Measurements from ENCODE around the gene AUTS2. TPM values are rescaled to one million over a fixed set of nuclear protein-coding genes. Genes with fewer than 3 reads are reported as not detected.

AUTS2 gene
- total RNA-seq, 1 experiment from 2014 or later, result 50.0 TPM

DNA sequence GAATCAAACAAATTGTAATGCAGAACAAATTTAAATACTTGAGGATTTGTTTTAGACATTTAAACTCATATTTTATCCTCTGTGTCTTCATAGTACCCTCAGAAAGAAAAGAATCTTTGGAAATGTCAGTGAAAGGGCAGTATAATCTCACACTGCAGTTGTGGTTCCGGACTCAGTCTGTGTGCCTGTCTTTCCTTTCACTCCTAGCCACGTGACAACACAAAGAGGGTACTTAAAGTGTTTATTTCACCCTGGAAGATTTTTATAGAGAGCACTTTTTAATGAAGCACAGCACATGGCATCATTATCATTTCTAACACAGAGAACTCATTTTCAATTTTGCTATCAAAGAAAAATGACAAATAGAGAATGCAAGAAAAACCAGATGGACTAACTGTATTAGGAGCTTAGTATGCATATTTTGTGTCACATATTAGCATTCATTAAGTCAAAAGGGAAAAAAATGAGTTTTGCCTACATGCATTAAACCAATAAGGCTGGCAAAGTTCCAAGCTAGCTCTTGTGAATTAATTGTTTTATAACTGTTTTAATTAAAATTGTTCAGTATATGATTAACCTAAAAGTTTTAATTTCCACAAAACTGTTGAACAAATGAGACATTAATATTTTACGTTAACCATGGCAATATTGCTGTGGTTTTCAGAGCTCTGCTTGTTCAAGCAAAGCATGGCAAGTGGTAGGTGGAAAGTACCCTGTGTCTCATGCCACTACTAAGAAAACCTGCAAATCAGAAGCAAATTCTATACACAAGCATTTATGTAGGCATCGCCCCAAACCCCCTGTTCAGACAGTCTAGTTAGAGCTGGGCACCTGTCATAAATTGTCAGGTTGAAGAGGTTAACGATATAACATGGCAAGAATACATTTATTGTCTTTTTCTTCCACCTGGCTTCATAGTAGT, 65.9 kb downstream of the AUTS2 start:
- Mint-ChIP-seq H3K4me3 (no peak overlapping the region), H3K27me3 (ENCODE audit: low read depth) (peaks cover 32% of the 10 kb centered on the region), H3K27ac (no peak overlapping the region), H3K36me3 (no peaks in the 10 kb centered on the region), H3K4me1 (peaks cover 25% of the 10 kb centered on the region), H3K9me3 (no peaks in the 10 kb centered on the region)
- DNase-seq (ENCODE audit: low spot score) (no peak), ATAC-seq (no peak)
- ChIA-PET CTCF (interaction anchor here (0.5 to 2.5 kb wide), 2 partner anchors 13 to 64 kb away, joined by 3 to 8 read pairs; no protein-coding TSS in a partner anchor), POLR2A (no interaction called here)
- TF ChIP-seq ESRRA (CRISPR knock-in tag; IDR thresholded peaks at IDR 0.05; ENCODE audit: borderline replicate concordance) (no peak), CREM (CRISPR knock-in tag; IDR thresholded peaks at IDR 0.05) (no peak), PRRX2 (CRISPR knock-in tag; IDR thresholded peaks at IDR 0.05) (no peak)
- TF ChIP-seq, protein P1, sequence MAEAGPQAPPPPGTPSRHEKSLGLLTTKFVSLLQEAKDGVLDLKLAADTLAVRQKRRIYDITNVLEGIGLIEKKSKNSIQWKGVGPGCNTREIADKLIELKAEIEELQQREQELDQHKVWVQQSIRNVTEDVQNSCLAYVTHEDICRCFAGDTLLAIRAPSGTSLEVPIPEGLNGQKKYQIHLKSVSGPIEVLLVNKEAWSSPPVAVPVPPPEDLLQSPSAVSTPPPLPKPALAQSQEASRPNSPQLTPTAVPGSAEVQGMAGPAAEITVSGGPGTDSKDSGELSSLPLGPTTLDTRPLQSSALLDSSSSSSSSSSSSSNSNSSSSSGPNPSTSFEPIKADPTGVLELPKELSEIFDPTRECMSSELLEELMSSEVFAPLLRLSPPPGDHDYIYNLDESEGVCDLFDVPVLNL (CRISPR knock-in tag; IDR thresholded peaks at IDR 0.05; ENCODE audit: borderline replicate concordance, low read depth), result no peak
- TF ChIP-seq, protein P2, sequence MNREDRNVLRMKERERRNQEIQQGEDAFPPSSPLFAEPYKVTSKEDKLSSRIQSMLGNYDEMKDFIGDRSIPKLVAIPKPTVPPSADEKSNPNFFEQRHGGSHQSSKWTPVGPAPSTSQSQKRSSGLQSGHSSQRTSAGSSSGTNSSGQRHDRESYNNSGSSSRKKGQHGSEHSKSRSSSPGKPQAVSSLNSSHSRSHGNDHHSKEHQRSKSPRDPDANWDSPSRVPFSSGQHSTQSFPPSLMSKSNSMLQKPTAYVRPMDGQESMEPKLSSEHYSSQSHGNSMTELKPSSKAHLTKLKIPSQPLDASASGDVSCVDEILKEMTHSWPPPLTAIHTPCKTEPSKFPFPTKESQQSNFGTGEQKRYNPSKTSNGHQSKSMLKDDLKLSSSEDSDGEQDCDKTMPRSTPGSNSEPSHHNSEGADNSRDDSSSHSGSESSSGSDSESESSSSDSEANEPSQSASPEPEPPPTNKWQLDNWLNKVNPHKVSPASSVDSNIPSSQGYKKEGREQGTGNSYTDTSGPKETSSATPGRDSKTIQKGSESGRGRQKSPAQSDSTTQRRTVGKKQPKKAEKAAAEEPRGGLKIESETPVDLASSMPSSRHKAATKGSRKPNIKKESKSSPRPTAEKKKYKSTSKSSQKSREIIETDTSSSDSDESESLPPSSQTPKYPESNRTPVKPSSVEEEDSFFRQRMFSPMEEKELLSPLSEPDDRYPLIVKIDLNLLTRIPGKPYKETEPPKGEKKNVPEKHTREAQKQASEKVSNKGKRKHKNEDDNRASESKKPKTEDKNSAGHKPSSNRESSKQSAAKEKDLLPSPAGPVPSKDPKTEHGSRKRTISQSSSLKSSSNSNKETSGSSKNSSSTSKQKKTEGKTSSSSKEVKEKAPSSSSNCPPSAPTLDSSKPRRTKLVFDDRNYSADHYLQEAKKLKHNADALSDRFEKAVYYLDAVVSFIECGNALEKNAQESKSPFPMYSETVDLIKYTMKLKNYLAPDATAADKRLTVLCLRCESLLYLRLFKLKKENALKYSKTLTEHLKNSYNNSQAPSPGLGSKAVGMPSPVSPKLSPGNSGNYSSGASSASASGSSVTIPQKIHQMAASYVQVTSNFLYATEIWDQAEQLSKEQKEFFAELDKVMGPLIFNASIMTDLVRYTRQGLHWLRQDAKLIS (CRISPR knock-in tag; IDR thresholded peaks at IDR 0.05; ENCODE audit: borderline replicate concordance), result no peak

DNA sequence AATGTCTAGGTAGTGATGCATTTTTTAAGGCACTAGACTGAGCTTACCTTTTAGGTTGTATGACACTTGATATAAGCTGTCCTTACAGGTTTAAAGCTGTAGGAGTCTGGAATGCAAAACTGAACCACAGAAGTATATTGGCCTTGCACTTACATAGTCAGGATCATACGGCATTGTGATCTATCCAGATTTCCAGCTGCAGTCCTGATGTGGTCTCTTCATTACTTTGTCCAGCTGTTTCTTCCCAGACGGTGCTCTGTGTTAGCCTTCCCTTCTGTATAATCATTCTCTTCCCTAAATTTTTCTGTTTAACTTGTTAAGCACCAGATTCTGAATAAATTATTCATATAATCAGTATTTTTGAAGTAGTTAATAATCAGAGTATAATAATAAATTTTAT, 67.1 kb downstream of the AUTS2 start:
- POLR2A ChIA-PET, result no interaction called here
- Mint-ChIP-seq H3K9me3 (no peaks in the 10 kb centered on the region), H3K27me3 (ENCODE audit: low read depth) (peaks cover 32% of the 10 kb centered on the region), H3K4me1 (peaks cover 18% of the 10 kb centered on the region), H3K4me3 (no peak overlapping the region), H3K27ac (no peak overlapping the region), H3K36me3 (no peaks in the 10 kb centered on the region)
- ATAC-seq, result no peak
- CTCF ChIA-PET, result interaction anchor here (2.5 kb wide), 1 partner anchor 12 kb away, joined by 8 read pairs; no protein-coding TSS in a partner anchor
- DNase-seq (ENCODE audit: low spot score), result no peak
- TF ChIP-seq, protein P3, sequence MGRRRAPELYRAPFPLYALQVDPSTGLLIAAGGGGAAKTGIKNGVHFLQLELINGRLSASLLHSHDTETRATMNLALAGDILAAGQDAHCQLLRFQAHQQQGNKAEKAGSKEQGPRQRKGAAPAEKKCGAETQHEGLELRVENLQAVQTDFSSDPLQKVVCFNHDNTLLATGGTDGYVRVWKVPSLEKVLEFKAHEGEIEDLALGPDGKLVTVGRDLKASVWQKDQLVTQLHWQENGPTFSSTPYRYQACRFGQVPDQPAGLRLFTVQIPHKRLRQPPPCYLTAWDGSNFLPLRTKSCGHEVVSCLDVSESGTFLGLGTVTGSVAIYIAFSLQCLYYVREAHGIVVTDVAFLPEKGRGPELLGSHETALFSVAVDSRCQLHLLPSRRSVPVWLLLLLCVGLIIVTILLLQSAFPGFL (CRISPR knock-in tag; IDR thresholded peaks at IDR 0.05; ENCODE audit: borderline replicate concordance), result no peak
- TF ChIP-seq, protein P4, sequence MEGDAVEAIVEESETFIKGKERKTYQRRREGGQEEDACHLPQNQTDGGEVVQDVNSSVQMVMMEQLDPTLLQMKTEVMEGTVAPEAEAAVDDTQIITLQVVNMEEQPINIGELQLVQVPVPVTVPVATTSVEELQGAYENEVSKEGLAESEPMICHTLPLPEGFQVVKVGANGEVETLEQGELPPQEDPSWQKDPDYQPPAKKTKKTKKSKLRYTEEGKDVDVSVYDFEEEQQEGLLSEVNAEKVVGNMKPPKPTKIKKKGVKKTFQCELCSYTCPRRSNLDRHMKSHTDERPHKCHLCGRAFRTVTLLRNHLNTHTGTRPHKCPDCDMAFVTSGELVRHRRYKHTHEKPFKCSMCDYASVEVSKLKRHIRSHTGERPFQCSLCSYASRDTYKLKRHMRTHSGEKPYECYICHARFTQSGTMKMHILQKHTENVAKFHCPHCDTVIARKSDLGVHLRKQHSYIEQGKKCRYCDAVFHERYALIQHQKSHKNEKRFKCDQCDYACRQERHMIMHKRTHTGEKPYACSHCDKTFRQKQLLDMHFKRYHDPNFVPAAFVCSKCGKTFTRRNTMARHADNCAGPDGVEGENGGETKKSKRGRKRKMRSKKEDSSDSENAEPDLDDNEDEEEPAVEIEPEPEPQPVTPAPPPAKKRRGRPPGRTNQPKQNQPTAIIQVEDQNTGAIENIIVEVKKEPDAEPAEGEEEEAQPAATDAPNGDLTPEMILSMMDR (IDR thresholded peaks at IDR 0.05), result no peak
- TF ChIP-seq, protein P5, sequence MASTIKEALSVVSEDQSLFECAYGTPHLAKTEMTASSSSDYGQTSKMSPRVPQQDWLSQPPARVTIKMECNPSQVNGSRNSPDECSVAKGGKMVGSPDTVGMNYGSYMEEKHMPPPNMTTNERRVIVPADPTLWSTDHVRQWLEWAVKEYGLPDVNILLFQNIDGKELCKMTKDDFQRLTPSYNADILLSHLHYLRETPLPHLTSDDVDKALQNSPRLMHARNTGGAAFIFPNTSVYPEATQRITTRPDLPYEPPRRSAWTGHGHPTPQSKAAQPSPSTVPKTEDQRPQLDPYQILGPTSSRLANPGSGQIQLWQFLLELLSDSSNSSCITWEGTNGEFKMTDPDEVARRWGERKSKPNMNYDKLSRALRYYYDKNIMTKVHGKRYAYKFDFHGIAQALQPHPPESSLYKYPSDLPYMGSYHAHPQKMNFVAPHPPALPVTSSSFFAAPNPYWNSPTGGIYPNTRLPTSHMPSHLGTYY (CRISPR knock-in tag; IDR thresholded peaks at IDR 0.05), result no peak
- TF ChIP-seq NFATC4 (CRISPR knock-in tag; IDR thresholded peaks at IDR 0.05), result no peak
- TF ChIP-seq, protein P6, sequence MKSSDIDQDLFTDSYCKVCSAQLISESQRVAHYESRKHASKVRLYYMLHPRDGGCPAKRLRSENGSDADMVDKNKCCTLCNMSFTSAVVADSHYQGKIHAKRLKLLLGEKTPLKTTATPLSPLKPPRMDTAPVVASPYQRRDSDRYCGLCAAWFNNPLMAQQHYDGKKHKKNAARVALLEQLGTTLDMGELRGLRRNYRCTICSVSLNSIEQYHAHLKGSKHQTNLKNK (CRISPR knock-in tag; IDR thresholded peaks at IDR 0.05), result no peak
- no peak for TF ChIP-seq PRRX2 (CRISPR knock-in tag; IDR thresholded peaks at IDR 0.05)
- TF ChIP-seq, protein P7, sequence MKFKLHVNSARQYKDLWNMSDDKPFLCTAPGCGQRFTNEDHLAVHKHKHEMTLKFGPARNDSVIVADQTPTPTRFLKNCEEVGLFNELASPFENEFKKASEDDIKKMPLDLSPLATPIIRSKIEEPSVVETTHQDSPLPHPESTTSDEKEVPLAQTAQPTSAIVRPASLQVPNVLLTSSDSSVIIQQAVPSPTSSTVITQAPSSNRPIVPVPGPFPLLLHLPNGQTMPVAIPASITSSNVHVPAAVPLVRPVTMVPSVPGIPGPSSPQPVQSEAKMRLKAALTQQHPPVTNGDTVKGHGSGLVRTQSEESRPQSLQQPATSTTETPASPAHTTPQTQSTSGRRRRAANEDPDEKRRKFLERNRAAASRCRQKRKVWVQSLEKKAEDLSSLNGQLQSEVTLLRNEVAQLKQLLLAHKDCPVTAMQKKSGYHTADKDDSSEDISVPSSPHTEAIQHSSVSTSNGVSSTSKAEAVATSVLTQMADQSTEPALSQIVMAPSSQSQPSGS (CRISPR knock-in tag; IDR thresholded peaks at IDR 0.05; ENCODE audit: borderline replicate concordance, low read depth), result no peak
- no peak for TF ChIP-seq FOXJ3 (CRISPR knock-in tag; IDR thresholded peaks at IDR 0.05; ENCODE audit: borderline replicate concordance)
- TF ChIP-seq, protein P1 (CRISPR knock-in tag; IDR thresholded peaks at IDR 0.05; ENCODE audit: borderline replicate concordance, low read depth), result no peak
- TF ChIP-seq IRF2 (CRISPR knock-in tag; IDR thresholded peaks at IDR 0.05; ENCODE audit: borderline replicate concordance, low read depth), result no peak
- no peak for TF ChIP-seq ZNF281 (CRISPR knock-in tag; IDR thresholded peaks at IDR 0.05)
- no peak for TF ChIP-seq SMAD4 (CRISPR knock-in tag; IDR thresholded peaks at IDR 0.05)
- TF ChIP-seq ZNF671 (CRISPR knock-in tag; IDR thresholded peaks at IDR 0.05), result no peak
